Retinal pigment epithelial cell (primary cell): ENCODE results near the gene NMT1.

ENCODE experiments used
- DNase-seq: peaks from one replicate; pipeline ENCODE4 v3.0.0-alpha.2; 2010; ENCODE audit warnings: low read depth
- H3K4me3 ChIP-seq: 2 replicates; pipeline ENCODE4 v1.5.1; 2011; ENCODE audit warnings: mild to moderate bottlenecking, low read length, control low read depth, moderate library complexity
- TF ChIP-seq, protein P1 (sequence below): conservative IDR thresholded peaks from 2 replicates; pipeline ENCODE4 v1.5.1; 2011; ENCODE audit warnings: low read depth, low read length, control low read depth, inconsistent platforms

NMT1 gene

DNA sequence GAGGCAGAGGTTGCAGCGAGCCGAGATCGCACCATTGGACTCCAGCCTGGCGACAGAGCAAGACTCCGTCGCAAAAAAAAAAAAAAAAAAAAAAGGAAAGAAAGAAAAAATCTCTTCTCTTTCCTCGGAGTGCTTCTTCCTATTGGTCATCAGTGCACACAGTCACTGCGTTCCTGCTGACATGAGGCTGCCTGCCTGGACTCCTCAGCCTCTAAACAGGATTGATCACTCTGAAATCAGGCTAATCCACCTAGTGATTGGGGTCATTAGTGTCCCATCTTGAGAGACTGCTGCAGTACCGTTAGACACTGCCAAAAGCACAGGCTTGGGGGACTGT, 40.4 kb downstream of the NMT1 start:
- no peak for DNase-seq
- no peak overlapping the region for H3K4me3 ChIP-seq
- TF ChIP-seq, protein P1, sequence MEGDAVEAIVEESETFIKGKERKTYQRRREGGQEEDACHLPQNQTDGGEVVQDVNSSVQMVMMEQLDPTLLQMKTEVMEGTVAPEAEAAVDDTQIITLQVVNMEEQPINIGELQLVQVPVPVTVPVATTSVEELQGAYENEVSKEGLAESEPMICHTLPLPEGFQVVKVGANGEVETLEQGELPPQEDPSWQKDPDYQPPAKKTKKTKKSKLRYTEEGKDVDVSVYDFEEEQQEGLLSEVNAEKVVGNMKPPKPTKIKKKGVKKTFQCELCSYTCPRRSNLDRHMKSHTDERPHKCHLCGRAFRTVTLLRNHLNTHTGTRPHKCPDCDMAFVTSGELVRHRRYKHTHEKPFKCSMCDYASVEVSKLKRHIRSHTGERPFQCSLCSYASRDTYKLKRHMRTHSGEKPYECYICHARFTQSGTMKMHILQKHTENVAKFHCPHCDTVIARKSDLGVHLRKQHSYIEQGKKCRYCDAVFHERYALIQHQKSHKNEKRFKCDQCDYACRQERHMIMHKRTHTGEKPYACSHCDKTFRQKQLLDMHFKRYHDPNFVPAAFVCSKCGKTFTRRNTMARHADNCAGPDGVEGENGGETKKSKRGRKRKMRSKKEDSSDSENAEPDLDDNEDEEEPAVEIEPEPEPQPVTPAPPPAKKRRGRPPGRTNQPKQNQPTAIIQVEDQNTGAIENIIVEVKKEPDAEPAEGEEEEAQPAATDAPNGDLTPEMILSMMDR, result no peak

DNA sequence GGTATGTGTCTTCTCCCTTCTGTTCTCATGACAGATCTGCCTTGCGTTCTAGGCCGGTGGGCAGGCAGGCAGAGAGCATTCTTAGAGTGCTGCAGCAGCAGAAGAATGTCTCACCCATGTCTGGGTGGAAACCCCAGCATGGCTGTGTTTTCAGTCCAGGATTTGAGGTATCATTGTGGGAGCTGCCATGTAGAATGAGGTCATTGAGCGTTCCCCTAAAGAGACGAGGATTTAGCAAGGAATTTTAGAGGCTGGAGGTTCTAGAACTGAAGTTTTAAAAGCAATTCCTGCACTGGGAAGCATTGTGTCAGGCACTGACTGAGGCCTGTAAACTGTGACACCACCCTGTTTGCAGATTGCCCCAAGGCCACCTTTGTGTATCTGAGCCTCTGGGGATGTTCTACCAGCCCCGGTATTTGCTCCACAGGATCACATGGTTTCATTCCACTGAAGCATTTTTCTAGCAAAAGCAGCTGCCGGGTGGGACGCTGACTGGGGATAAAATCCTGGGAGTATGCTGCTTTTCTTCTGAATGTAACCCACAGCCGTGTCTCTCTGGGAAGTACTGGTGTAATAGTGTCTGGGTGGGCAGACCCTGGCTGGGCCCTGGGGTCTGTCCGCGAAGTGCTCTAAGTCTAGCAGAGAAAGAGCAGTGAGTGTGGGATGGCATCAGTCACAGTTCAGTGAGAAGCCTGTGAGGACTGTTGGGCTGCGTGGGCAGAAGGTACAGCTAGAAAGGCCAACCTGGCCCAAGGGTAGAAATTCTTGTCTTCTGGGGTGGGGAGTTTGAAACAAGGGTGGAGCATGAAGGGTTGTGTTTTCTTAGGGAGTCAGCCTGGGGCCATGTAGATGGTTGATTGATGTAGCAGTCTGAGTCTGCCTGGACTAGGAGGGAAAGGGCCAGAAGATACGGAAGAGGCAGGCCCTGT, 41.0 kb downstream of the NMT1 start:
- DNase-seq, result no peak
- TF ChIP-seq, protein P1, result no peak
- H3K4me3 ChIP-seq, result no peak overlapping the region

DNA sequence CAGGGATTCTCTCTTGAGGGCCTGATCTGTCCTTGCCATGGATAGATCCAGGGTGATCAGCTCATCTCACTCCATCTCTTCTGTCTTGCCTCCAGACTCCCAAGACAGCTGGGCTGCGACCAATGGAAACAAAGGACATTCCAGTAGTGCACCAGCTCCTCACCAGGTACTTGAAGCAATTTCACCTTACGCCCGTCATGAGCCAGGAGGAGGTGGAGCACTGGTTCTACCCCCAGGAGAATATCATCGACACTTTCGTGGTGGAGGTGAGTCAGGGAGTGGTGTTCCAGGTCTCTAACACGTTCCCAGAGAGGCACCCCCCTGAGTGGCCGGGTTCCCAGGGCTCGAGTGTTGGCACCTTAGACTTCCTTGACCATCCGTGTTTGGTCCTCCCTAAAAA, 41.7 kb downstream of the NMT1 start:
- DNase-seq, result no peak
- no peak overlapping the region for H3K4me3 ChIP-seq
- TF ChIP-seq, protein P1, result no peak

DNA sequence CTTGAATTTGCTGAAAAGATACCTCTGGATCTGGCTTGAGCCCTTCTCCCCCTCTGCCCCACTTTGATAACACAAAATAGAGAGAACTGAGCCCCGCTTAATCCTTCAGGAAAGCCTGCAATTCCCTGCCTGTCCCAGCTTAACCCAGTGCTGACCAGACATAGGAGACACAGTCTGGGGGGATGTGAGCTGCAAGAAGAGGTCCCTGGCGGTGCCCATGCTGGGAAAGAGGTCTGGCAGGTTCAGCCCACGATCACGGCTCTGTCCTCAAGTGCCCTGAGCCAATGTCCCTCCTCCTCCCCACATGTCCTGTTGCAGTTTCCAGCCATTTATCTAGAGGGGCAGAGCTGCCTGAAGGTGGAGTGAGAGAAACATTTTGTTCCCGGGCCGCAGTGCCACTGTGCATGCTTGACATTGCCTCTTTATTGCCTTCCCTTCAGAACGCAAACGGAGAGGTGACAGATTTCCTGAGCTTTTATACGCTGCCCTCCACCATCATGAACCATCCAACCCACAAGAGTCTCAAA, 42.2 kb downstream of the NMT1 start:
- no peak for DNase-seq
- H3K4me3 ChIP-seq, result no peak overlapping the region
- TF ChIP-seq, protein P1, result no peak

DNA sequence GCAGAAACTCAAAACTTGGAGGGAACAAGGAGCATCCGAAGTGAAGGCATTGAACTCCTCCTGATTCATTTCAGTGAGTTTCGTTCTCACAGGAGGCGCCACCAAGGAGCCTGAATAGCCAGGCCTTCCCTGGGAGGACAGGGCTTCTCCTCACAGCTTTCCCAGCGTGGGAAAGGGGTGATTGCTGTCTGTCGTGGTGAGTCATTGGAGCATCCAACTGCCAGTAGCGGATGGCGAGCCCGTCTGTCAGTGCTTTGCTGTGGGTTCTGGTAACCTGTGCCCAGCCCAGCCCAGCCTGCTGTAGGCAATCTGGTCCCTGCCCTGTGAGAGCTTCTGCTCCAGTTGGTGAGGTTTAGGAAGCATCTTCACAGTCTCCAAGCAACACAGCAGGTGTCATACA, 42.9 kb downstream of the NMT1 start:
- no peak overlapping the region for H3K4me3 ChIP-seq
- TF ChIP-seq, protein P1, result no peak
- DNase-seq, result no peak

DNA sequence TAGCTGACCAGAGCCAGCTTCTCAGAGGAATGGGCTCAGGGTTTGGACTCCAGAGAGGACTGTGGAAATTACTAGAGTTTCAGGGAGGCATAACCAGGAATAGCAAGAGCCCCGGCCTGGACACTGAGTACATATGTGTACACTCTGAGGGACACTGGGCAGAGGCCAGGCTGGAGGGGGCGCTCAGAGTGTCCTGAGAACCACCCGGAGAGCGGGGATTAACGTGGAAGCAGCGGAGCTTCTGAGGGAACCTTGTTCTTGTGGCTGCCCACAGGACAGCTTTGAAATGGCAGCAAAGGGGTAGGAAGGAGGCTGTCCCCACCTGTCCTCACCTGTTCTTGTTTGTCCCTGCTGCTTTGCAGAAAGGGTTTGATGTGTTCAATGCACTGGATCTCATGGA, 43.4 kb downstream of the NMT1 start:
- no peak for DNase-seq
- H3K4me3 ChIP-seq, result no peak overlapping the region
- TF ChIP-seq, protein P1, result no peak
